Measurements from ENCODE around the gene TAF3.
A peak's percentile ranks its signal among the peaks of the same experiment; 100 is the strongest.
"Not testable (repeated sequence)": the region's sequence is repeated elsewhere in the genome, so short reads cannot be mapped to it uniquely, and the experiment has no call there.

The TAF3 gene

GRCh38 chr10:7811000-7811399 lies 7.3 kb upstream of the TAF3 start:
- DNase-seq: no peak

GRCh38 chr10:7811743-7812142 lies 6.6 kb upstream of the TAF3 start:
- not testable (repeated sequence) for DNase-seq

GRCh38 chr10:7813481-7813880 lies 4.8 kb upstream of the TAF3 start:
- DNase-seq: no peak

DNA sequence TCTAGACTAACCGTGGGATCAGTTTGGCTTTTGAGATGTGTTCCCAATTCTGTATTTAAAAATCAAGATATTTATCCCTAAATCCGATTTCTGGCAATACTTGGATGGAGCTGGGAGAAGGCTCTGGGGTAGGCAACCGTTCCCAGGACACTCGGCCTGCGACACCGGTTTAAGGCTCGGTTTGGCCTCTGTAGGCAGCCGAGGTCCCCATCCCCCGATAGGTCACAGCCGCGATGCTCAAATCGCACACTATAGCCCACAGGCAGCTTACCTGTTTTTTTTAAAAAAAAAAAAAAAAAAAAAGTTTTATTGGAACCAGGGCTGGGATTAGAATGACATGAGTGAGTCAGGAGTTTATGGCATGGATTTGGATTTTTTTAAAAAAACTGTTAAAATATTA lies 729 bp upstream of the TAF3 start:
- DNase-seq: no peak

GRCh38 chr10:7817984-7818294 lies 366 bp upstream of the TAF3 start:
- no peak for DNase-seq

DNA sequence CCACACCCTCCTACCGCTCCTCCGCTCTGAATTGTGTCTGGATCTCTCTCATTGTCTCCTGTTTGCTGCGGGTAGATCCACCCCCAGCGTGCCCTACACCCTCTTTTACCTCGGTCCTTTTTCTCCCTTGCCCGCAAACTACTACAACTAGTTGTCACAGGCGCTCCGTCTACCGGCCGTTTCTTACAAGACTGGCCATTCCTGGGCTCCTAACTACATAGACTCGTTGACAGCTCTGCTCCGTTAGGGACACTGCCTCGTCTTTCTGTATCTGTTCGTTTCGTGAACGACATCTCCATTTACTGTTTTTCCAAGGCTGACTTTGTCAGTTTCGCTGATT lies 786 bp downstream of the TAF3 start:
- peak; percentile 24 for DNase-seq

GRCh38 chr10:7824251-7824650 lies 5.9 kb downstream of the TAF3 start:
- no peak for DNase-seq

GRCh38 chr10:7826971-7827370 lies 8.7 kb downstream of the TAF3 start:
- DNase-seq: no peak

GRCh38 chr10:7829289-7829834 lies 11.1 kb downstream of the TAF3 start:
- DNase-seq: no peak

GRCh38 chr10:7832060-7832459 lies 13.8 kb downstream of the TAF3 start:
- DNase-seq: no peak

DNA sequence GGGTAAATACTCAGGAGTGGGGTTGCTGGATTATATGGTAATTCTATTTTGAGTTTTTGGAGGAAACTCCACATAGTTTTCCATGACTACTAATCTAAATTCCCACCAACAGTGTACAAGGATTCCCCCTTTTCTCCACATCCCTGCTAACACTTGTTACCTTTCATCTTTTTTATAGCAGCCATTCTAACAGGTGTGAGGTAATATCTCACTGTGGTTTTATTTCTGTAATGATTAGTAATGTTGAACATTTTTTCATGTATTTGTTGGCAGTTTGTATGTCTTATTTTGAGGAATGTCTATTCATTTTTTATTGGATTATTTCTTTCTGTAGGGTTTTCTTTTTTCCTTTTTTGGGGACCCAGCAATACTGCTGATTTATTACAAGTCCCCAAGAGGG lies 14.9 kb downstream of the TAF3 start:
- no peak for DNase-seq

DNA sequence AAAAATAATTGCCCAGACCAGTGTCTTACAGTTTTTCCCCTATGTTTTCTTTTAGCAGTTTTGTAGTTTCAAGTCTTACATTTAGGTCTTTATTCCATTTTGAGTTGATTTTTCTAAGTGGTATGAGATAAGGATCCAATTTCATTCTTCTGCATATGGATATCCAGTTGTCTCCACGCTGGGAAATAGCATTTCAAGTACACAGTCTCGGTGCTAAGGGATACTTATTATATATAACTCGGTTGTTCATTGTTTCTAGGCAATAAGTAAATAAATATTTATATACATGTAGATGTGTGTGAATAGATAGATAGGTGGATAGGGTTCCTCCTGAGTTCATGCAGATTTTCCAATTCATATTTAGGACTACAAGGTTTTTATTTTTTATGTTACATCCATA lies 16.0 kb downstream of the TAF3 start:
- no peak for DNase-seq

DNA sequence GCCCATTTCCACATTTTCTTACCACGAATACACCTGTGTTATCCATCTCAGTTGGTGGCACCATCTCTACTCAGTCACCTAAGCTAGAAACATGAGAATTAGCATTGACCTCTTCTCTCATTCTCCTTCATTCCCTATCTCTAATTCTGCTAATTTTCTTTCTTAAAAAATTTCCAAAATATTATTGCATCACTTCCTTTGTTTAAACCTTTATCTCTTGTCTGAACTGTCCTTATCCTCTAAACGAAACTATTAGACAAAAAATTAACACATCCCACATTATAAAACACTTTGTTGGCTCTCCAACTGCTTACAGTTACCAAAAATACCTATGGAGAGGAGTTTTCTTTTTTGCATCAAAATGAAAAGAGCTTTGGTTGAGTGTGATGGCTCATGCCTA lies 18.3 kb downstream of the TAF3 start:
- no peak for DNase-seq

GRCh38 chr10:7846591-7846990 lies 28.3 kb downstream of the TAF3 start:
- DNase-seq: no peak

DNA sequence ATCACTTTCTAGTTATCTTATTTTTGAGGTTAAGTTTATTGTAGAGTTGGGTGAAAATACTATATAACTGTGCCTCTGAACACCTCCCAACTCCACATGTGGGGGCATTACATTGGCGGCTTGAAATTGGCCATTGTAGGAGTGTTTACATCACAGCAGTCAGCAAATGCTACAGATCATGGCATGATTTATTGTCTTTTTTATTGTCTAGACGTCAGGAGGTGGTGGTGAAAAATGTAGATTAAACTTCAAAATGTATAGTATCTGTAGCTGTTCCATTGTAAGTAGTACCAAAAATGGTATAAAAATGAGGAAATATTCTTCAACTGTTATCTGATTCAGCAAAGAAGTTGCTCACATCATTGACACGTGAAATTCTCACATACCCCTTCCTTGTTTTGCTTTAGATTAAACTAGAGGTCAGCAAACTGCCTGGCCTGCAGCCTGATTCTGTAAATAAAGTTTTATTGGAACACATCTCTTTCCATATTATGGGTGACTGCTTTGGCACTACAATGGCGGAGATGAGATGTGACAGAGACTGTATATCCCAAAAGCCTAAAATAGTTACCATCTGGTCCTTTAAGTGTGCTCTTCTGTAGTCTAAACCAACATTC lies 35.0 kb downstream of the TAF3 start:
- no peak for DNase-seq

- DNase-seq: no peak
Observed at GRCh38 chr10:7853890-7854289, 35.6 kb downstream of the TAF3 start.

DNA sequence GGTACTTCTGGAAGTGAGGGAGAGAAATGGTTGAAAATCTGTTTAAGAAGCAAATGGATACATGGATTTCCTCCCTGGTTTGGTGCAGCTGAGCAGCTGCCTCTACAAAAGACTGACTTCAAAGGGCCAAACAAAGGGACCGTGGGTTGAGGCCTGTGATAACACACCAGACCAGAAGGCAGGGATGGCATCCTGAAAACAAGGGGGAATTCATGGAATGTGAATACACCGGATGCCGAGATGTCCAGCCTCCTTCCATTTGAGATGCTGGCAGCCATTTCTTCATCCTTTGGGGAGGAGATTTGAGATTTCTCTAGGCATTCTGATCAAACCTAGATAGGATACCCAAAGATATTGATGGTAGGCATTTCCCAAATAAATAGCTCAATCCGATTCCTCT lies 36.9 kb downstream of the TAF3 start:
- no peak for DNase-seq

DNA sequence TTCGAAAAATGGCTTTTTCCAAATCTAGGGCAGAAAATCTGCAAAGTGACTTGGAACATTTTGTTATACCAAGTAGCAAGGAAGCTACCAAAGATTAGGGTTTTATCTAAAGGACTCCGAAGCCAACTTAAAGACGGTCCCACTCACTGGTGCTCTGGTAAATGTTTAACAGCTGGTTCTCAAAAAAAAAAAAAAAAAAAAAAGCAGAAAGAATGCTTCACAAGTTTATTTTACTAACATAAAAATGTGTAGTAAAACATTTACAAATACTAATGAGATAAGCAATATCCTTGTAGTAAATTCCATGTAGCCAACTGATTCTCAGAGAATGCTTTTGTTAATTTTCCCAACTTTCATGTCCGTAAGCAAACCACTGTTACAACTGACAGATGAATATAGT lies 38.4 kb downstream of the TAF3 start:
- no peak for DNase-seq

- no peak for DNase-seq
Observed at GRCh38 chr10:7857262-7857661, 39.0 kb downstream of the TAF3 start.

DNA sequence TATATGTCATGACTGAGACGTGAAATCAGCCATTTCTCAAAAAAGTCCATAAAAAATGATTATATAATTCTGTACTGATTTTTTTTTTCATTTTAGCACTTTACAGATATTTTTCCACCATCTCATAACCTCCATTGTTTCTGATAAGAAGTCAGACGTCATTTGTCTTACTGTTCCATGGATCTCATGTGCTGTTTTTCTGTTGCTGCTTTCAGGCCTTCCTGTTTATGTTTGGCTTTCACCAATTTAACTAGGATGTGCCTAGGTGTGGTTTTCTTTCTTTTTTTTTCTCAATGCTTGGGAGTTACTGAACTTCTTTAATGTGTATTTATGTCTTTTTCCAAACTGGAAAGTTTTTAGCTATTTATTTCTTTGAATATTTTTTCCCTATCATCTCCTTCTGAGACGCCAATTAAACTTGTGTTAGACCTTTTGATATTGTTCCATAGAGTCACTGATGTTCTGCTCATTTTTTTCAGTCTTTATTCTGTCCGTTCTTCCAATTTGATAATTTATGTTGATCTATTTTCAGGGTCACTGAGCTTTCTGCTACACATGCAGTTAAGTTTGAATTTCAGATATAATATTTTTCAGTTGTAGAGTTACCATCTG lies 43.3 kb downstream of the TAF3 start:
- no peak for DNase-seq

DNA sequence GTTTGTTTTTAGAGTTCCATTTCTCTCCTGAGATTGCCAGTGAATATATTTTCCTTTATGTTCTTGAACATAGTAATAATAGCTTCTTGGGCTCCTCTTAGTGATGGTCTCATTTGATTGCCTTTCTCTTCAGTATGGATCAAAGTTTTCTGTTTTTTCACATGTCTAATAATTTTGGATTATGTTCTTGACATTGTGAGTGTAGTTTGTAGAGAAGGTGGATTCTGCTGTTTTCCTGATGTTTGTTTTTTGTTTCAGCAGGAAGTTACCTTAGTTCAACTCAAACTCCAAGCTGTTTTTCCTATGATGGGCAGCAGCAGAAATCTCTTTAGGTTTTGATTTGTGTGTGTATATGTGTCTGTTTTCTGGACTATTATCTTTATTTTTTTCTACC lies 43.8 kb downstream of the TAF3 start:
- no peak for DNase-seq

DNA sequence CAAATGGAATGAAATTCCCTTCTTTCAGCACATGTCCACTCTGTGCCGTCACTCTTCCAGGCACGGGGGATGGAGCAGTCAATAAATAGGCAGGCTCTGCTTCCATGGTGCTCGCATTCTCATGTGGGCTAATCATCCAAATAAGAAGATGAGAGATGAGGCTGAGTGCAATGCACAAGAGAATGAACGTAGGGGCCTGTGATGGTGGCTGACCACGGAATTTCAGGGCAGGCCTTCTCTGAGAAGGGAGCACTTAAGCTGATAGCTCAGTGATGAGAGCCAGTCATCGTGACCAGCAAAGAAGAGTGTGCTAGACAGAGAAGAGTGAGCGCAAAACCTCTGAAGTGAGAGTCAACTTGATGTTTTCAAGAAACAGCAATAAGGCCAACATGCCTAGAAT lies 47.9 kb downstream of the TAF3 start:
- DNase-seq: no peak

DNA sequence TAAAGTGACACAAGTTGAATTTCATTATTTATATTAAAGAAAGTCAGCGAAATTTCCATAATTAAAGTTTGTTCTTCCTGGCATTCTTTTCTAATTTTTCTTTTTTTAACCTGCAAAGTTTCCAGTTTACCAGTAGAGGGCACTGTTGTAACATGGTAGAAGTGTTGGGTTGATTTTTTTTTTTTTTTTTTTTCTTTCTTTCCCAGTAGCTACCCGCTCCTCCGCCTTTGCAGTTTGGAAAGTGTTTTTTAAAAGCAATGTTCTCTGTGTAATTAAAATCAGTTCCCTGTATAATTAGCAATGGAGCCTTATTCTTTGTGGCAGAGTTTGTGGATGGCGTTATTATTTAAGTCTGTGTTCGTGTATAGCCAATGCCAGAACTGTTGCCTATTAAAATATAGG lies 53.7 kb downstream of the TAF3 start:
- no peak for DNase-seq

GRCh38 chr10:7874864-7875263 lies 56.6 kb downstream of the TAF3 start:
- DNase-seq: no peak

DNA sequence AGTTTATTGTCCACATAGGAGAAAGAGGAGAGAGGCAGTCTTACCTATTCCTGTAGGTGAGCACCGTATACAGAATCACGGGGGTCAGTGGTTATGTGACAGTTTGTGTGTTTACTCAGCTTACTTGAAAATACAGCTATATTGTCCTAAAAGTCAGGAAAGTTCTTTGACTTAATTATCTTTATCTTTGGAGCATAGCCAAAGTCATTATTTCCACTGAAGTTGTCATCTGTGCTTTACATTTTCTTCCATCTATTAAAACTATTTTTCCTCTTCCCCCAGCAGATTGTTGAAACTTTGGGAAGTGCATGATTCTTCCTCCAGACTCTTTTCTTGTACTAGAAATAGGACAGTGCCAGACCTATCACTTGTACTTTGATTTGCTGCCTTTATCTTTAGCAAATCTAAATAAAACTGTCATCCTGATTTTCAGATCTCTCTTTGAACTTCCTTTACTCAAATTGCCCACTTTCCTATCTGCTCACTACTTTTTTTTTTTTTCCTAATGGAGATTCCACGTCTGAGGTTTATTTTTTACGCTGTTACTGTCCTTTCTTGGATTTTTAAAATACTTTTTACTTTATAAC lies 58.3 kb downstream of the TAF3 start:
- no peak for DNase-seq
